Nephron (organoid): ENCODE results near the gene GXYLT2.

Experiments
- H3K27ac Mint-ChIP-seq, 3 experiments: 2 replicates each; pipeline ENCODE4 v1.8.0; 2020; ENCODE audit warnings: mixed read lengths in 3 of 3, mild to moderate bottlenecking in 2 of 3, moderate library complexity in 1 of 3
- H3K27me3 Mint-ChIP-seq: 2 replicates; pipeline ENCODE4 v1.8.0; 2021; ENCODE audit warnings: low read depth, mild to moderate bottlenecking, moderate library complexity, mixed read lengths
- H3K36me3 Mint-ChIP-seq: 2 replicates; pipeline ENCODE4 v1.8.0; 2020; ENCODE audit warnings: low read depth, mixed read lengths
- H3K4me1 Mint-ChIP-seq: 2 replicates; pipeline ENCODE4 v1.8.0; 2020; ENCODE audit warnings: mixed read lengths
- H3K4me3 Mint-ChIP-seq, 3 experiments: 2 replicates each; pipeline ENCODE4 v1.8.0; 2020; ENCODE audit warnings: mild to moderate bottlenecking in 3 of 3, mixed read lengths in 3 of 3, moderate library complexity in 2 of 3
- H3K9me3 Mint-ChIP-seq: 2 replicates; pipeline ENCODE4 v1.8.0; 2020; ENCODE audit warnings: mixed read lengths
- TF ChIP-seq, protein P1 (sequence below), 3 experiments: fragments of 200-600 bp; sonication (generic); IDR thresholded peaks; one replicate each; pipeline ENCODE4 v1.5.0; 2021; ENCODE audit warnings: antibody characterized with exemption in 3 of 3; ENCODE audit not compliant: unreplicated experiment in 3 of 3

Gene GXYLT2

DNA sequence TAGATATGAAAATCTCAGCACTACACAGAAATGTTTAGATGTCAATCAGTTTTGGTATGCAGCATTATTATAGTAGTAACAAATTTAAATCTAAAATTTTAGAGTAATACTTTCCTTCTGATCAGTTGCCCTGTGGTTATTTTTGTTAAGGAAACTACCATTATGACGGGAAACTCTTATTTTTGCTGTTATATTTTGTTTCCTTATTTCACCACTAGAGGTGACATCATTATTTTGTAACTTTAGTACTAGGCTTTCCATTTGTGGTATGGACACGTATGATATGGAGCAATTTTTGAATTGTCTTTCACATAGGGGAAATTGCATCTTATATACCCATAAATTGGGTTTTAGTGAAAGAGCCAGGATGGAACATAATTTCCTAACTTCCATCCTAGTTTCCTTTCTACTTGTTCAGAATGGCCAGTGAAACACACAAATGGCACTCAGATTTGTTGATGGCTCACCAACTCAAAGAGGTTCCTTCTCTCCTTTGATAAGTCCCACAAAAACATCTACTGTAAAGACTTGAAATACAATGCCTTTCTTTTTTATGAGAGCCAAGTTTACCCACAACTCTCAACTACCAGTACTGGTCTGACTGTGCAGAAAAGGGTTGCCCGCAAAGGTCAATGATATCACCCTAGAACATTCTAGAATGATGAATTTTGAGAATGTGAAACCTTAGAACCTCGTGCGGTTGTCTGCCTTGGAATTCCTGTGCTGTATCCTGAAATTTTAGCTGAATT is 89.4 kb downstream of the GXYLT2 start:
- H3K4me1 Mint-ChIP-seq, result no peaks in the 10 kb centered on the region
- peaks cover 4% of the 10 kb centered on the region for H3K27me3 Mint-ChIP-seq
- no peak overlapping the region for H3K27ac Mint-ChIP-seq
- H3K4me3 Mint-ChIP-seq, result no peak overlapping the region
- peaks cover 23% of the 10 kb centered on the region for H3K36me3 Mint-ChIP-seq
- TF ChIP-seq, protein P1, sequence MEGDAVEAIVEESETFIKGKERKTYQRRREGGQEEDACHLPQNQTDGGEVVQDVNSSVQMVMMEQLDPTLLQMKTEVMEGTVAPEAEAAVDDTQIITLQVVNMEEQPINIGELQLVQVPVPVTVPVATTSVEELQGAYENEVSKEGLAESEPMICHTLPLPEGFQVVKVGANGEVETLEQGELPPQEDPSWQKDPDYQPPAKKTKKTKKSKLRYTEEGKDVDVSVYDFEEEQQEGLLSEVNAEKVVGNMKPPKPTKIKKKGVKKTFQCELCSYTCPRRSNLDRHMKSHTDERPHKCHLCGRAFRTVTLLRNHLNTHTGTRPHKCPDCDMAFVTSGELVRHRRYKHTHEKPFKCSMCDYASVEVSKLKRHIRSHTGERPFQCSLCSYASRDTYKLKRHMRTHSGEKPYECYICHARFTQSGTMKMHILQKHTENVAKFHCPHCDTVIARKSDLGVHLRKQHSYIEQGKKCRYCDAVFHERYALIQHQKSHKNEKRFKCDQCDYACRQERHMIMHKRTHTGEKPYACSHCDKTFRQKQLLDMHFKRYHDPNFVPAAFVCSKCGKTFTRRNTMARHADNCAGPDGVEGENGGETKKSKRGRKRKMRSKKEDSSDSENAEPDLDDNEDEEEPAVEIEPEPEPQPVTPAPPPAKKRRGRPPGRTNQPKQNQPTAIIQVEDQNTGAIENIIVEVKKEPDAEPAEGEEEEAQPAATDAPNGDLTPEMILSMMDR (IDR thresholded peaks at IDR 0.05; ENCODE audit: unreplicated experiment in 3 of 3), result peak in 1 of 3 experiments; percentile 9
- H3K9me3 Mint-ChIP-seq, result no peaks in the 10 kb centered on the region

DNA sequence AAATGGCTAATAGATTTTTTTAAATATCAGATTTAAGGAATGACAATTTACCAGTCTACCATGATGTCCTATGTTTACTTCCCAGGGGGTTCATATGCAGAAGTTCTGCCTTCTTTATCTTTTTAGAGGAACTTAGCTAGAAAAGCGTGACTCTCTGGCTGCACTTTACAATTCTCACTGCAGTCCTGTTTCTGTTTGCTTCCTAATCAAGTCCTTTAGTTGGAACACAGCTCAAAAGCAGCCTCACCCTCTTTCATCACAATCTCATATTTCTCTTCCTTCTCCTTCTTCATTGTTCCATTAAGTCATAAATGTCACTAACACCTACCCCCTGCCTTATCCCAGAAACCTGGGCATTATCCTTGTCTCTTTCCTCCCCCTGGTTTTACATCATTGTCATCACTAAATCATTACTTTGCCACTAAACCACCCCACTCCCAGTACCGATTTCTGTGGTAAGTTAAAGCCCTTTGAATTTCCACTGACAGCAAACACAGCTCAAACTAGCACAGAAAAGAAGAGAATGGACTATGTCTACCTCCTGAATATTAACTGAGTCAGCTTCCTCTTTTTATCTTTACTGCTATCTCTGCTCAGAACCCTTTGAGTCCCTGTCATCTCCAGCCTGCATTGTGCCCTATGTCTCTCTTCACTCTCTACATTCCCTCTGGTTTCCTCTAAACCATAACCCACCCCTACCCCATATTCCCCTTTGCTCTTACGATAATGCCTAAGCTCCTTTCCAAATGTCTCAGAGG is 94.9 kb downstream of the GXYLT2 start:
- no peak overlapping the region for H3K27ac Mint-ChIP-seq
- TF ChIP-seq, protein P1 (IDR thresholded peaks at IDR 0.05; ENCODE audit: unreplicated experiment in 3 of 3), result no peak
- no peak overlapping the region for H3K4me3 Mint-ChIP-seq
- H3K36me3 Mint-ChIP-seq, result peaks cover 21% of the 10 kb centered on the region
- no peaks in the 10 kb centered on the region for H3K4me1 Mint-ChIP-seq
- peaks cover 13% of the 10 kb centered on the region for H3K9me3 Mint-ChIP-seq
- no peaks in the 10 kb centered on the region for H3K27me3 Mint-ChIP-seq

DNA sequence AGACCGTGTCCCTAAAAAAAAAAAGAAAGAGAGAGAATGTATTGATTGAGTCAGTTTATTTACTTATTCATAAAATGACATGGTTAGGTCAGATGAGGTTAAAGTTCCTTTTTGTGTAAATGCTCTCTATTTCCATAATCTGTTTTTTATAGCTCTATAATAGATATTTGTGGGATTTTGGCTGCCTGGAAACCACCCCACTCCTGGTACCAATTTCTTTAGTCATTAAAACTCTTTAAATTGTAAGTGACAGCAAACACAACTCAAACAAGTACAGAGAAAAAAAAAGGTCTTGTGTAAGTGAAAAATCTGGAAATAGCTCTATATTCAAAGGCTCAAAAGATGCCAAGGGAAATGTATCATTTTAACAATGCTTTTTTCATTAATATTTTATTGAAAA is 97.7 kb downstream of the GXYLT2 start:
- H3K4me1 Mint-ChIP-seq, result no peaks in the 10 kb centered on the region
- peaks cover 13% of the 10 kb centered on the region for H3K36me3 Mint-ChIP-seq
- no peak overlapping the region for H3K27ac Mint-ChIP-seq
- TF ChIP-seq, protein P1 (IDR thresholded peaks at IDR 0.05; ENCODE audit: unreplicated experiment in 3 of 3), result no peak
- H3K27me3 Mint-ChIP-seq, result no peaks in the 10 kb centered on the region
- peaks cover 13% of the 10 kb centered on the region for H3K9me3 Mint-ChIP-seq
- no peak overlapping the region for H3K4me3 Mint-ChIP-seq

DNA sequence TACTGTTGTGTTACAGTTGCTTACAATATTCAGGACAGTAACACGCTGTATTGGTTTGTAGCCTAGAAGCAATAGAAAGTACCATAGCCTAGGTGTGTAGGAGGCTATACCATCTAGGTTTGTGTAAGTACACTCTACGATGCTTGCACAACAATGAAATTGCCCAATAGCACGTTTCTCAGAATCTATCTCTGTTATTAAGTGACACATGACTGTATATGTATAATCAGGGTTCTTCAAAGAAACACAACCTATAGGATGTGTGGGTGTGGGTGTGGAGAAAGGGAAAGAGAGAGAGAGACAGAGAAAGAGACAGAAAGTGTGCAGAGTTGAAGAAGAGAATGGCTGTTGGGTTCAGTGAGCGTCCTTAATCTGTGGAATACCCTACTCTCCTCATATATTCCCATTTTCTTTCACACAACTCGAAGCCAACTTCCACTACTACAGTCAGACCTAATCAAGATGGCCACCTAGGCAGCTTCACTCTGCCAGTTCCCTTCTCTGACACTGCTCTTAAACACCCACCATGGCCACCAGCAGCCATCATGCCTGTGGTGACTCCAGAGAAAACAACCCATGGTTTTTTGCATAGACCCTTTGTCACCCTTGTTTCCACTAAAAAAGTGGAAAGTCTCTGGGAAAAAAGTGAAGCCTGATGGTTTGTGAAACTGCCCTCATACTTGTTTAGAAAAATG is 103.0 kb downstream of the GXYLT2 start:
- Mint-ChIP-seq H3K4me1 (peaks cover 5% of the 10 kb centered on the region), H3K27me3 (no peaks in the 10 kb centered on the region), H3K36me3 (peaks cover 4% of the 10 kb centered on the region), H3K27ac (no peak overlapping the region), H3K4me3 (no peak overlapping the region), H3K9me3 (peaks cover 4% of the 10 kb centered on the region)
- TF ChIP-seq, protein P1 (IDR thresholded peaks at IDR 0.05; ENCODE audit: unreplicated experiment in 3 of 3), result no peak

DNA sequence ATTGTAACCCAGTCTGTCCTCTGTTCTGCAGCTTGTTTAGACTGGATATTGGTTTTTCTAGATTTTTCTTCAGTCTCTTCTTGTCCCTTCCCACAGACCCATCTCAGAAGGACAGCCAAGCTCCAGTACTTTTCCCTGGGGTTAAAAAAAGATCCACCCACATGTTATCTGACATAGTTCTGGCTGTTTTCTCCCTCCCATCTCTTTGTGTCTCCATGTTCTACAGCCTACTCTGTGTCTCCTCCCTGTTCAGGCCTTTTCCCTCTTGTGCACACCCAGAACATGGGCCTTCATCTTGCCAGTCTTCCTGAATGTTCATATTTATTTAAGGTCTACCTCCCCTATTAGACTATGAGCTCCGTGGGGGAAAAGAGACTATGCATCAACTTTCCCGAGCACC is 103.7 kb downstream of the GXYLT2 start:
- TF ChIP-seq, protein P1 (IDR thresholded peaks at IDR 0.05; ENCODE audit: unreplicated experiment in 3 of 3), result no peak
- H3K9me3 Mint-ChIP-seq, result no peaks in the 10 kb centered on the region
- H3K27me3 Mint-ChIP-seq, result peaks cover 3% of the 10 kb centered on the region
- peaks cover 5% of the 10 kb centered on the region for H3K4me1 Mint-ChIP-seq
- no peak overlapping the region for H3K27ac Mint-ChIP-seq
- no peaks in the 10 kb centered on the region for H3K36me3 Mint-ChIP-seq
- no peak overlapping the region for H3K4me3 Mint-ChIP-seq
